Hematopoietic multipotent progenitor cell treated with erythropoietin and hydrocortisone succinate and interleukin-3 and kit ligand, for 17 days (in vitro differentiated cells): ENCODE measurements around the gene FAM168B.
A peak's percentile ranks its signal among the peaks of the same experiment; 100 is the strongest.
"Not testable (repeated sequence)": the region's sequence is repeated elsewhere in the genome, so short reads cannot be mapped to it uniquely, and the experiment has no call there.

Source experiments
- DNase-seq: peaks from one replicate; pipeline ENCODE4 v3.0.0-alpha.2; 2015; ENCODE audit warnings: low spot score

FAM168B gene

GRCh38 chr2:131093006-131093695 is at the start of gene FAM168B:
TSS of gene FAM168B (minus strand) at chr2:131093460. CDS start at chr2:131082646, 10,814 bp downstream.
- peak; percentile 91 for DNase-seq

- DNase-seq = no peak
Observed at GRCh38 chr2:131142849-131143248, 49.6 kb upstream of the FAM168B start.

DNA sequence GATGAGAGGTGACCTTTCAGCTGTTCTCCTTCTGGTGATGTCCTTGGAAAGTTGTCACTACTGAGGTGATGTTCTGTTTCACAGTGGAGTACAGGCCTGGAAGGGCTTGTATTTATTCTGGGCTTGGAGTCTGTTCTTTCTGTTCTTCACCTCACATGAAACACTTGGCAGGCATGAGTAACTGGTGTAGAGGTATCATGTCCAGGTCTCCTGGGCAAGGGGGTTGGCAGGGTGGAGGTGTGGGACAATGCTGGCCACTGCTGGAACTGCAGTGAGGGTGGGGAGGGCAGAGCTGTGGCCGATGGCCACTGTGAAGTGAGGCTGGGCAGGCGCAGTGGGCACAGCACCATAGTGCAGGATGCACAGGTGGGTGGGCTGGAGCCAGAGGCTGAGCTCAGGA is 47.3 kb upstream of the FAM168B start:
- DNase-seq = no peak

DNA sequence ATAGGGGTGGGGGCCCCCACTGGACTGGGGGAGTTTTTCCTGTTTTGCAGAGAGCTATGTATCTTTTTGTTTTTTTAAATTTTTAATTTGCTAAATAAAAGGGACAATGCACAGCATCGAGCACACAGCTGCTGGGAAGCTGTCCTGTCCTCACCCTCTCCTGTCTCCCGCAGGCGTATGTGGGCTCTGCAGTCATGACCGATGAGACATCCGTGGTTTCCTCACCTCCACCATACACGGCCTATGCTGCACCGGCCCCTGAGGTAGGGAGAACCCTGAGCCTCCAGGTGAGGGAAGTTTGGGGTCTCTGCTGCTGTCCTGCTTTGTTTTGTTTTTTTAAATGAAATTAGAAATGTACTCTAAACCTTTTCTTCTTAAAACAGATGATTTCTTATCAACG is 39.5 kb upstream of the FAM168B start:
- no peak for DNase-seq

DNA sequence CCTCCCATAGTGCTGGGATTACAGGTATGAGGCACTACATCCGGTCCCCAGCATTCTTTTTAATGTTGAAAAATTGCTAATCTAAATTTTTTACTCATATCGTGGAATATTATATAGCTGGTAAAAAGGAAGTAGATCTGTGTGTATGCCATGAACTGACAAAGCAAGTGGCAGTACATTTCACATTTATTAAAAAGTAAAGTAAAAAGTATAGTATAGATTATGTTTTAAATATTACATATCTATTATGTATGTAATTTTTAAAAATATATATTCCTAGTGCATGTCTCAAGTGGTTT is 37.0 kb upstream of the FAM168B start:
- DNase-seq = no peak

DNA sequence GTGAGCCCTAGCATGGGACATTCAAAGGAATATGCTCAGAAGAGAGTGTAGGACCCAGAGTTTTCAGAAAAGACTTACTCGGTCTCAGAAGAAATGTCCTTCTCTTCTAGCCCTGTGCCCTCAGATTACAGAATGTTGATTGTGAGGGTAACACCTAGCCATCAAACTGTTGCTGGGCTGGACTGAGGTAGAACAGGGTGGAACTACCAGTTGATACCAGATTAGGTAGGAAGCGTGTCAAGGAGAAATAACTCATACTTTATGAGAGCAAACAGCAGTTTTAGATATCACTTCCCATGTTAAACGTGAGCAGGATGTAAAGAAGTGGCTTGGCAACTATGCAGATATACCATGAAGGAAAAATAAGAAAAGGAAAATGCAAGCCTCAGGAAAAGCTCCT is 34.7 kb upstream of the FAM168B start:
- DNase-seq = no peak

GRCh38 chr2:131127076-131127475 is 33.8 kb upstream of the FAM168B start:
- no peak for DNase-seq

DNA sequence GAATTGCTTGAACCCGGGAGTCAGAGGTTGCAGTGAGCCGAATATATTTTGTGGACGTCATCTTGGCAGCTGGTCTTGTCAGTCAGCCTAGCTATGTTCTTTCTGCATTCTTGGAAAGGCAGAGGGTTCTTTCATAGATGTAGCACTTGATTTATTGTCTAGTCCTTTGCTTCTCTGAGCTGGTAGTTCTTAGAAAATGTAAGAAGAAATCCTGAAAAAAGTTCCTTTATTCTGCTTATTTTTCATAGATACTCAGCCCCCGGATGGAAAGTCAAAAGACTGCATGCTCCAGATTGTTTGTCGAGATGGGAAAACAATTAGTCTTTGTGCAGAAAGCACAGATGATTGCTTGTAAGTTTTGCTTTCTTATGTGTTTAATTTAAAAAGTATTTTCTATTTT is 33.2 kb upstream of the FAM168B start:
- DNase-seq = no peak

GRCh38 chr2:131125195-131125757 is 32.0 kb upstream of the FAM168B start:
- no peak for DNase-seq

- DNase-seq = no peak
Observed at GRCh38 chr2:131123192-131123591, 29.9 kb upstream of the FAM168B start.

DNA sequence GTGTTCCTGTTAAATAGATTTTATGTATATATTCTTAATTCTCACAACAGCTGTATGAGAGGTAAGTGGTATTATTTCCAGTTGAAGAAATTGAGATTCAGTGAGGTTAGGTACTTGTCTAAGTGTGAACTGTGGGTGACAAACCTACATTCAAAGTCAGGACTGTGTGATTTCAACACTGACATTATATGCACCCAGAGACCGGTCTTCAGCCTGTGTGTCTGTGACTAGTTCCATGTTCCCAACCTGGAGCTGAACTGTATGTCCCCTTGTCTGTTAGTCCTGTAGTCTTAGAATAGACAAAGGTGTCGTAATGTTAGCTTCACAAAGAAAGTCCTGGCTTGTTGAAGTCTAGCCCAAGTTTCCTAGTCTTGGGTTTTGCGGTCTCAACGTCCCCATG is 29.2 kb upstream of the FAM168B start:
- no peak for DNase-seq

DNA sequence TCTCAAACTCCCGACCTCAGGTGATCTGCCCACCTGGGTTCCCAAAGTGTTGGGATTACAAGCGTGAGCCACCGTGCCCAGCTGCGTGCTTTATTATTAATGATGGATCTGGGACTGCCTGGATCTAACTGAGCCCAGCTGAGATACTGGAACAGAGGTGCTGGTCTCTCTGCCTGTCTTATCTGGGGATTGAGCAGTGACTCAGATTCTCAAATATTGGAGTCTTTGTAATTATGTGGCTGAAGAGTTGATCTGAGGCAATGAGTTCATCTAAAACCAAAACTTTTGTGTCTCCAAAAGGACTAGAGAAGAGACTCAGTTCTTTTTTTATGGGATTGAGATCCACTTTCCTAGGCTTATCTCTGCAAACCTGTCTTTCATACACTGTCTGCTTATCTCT is 28.2 kb upstream of the FAM168B start:
- DNase-seq = no peak

GRCh38 chr2:131120815-131121317 is 27.6 kb upstream of the FAM168B start:
- no peak for DNase-seq

GRCh38 chr2:131115752-131116151 is 22.5 kb upstream of the FAM168B start:
- no peak for DNase-seq

GRCh38 chr2:131114950-131115349 is 21.7 kb upstream of the FAM168B start:
- not testable (repeated sequence) for DNase-seq

DNA sequence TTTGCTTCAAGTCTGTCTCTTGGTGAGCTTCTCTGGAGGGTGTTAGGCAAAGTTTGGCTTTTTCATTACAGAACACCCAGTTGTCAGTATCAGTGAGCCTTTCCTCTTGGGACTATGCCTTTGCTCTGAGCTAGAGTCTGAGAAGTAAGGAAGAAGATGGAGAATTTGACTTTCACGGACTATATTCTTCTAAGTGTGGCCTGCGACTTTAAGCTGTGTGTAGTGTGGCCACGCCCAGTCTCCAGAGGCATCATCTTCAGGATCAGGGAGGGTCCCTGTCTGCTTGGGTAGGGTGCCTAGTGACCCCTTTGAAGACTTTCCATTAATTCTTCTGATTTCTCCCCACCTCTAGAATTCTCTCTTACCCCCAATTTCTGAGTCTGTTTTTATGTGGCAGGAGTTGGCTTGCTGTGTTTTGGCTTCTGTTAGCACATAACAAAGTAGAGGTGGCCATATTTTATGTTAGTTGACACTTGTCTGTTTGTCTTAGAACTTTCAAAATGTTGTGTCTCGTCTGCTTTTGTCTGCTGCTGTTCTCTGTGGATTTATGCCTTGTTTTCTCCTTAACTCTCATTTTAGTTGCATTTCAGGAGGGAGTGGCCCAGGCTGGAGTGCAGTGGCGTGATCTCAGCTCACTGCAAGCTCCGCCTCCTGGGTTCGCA is 20.4 kb upstream of the FAM168B start:
- no peak for DNase-seq

DNA sequence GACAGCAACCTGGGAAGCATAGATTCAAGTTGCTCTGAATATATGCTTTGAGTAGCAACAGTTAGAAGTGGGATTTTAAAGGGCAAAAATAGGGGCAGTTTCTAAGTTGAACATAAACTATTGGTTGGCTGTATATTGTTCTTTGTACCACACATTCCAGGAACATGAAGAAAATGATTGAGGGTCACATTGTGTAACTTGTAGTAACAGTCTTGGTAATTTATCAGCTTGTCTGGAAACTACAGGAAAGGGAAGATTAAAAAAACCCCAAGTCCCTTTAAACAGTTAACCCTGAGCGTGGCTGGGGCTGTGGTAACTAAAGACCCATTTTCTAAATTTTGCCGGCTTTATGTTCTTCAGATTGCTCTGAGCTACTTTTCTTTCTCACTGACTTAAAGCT is 19.3 kb upstream of the FAM168B start:
- DNase-seq = no peak

GRCh38 chr2:131105950-131106801 is 12.9 kb upstream of the FAM168B start:
- peak; percentile 79 for DNase-seq

DNA sequence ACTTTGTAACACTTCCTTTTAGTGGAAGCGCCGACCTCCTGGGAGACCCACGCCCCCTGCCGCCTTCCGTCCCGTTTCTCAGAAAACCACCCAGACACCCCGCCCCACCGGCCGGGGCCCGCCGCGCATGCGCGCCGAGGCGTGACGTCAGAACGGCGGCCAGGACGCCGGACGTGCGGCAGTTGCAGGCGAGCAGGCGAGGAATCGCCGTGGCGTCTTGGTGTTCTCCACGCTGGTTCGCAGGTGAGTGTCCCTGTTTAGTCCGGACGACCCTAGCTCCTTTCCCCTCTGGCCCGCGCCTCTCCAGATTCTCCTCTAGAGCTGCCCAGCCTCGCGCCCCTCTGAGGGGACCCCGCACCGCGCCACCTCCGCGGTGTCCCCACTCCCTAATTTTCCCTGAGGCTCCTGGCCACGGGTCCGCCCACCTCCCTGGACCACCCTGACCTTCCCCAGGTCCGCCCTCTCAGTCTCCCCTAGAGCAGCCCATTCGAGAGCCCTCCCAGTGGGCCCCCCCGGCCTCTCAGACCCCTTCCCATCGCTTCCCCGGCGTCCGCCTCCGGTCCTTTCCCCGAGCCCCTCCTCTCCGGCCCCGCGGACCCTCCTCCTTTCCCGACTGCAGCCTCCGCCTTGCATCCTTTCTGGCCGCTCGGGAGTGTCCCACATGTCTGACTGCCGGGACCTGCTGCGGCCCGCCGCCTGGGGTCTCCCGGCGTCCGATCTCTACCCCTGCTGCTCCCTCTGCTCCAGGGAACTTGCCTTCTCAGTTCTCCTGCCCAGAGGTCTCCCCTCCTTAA is 12.1 kb upstream of the FAM168B start, which contains the start of gene PLEKHB2:
PLEKHB2 (plus strand) TSS at position 181 of the 794 bp plus-strand sequence. CDS start 15,606 bp downstream, outside the sequence.
- peak; percentile 93 for DNase-seq

GRCh38 chr2:131104487-131105155 is 11.4 kb upstream of the FAM168B start:
- peak; percentile 82 for DNase-seq

DNA sequence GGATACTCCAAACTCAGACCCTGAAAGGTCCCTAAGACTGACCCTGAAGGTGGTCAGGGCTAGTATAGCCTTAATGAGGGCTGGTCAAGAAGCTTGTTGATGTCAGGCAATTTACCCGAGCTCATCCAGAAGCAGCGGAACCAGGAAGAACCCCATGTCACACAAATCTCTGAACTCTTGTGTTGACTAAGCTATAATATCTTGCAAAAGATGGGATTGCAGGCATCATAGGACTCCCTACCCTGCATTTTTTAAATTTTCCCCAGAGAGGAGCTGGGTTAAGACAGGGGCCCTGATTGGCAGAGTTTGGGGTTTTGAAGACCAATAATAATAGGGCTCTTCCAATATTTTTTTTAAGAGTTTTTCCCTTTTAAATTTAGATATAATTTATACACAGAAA is 9.9 kb upstream of the FAM168B start:
- no peak for DNase-seq
